Right forelimb (tissue), 1 donor: Measurements from ENCODE around the gene CLEC2D.
"Not testable (repeated sequence)": the region's sequence is repeated elsewhere in the genome, so short reads cannot be mapped to it uniquely, and the experiment has no call there.

Source experiments
- DNase-seq: peaks from one replicate; pipeline ENCODE4 v3.0.0-alpha.2; 2018

Gene CLEC2D

DNA sequence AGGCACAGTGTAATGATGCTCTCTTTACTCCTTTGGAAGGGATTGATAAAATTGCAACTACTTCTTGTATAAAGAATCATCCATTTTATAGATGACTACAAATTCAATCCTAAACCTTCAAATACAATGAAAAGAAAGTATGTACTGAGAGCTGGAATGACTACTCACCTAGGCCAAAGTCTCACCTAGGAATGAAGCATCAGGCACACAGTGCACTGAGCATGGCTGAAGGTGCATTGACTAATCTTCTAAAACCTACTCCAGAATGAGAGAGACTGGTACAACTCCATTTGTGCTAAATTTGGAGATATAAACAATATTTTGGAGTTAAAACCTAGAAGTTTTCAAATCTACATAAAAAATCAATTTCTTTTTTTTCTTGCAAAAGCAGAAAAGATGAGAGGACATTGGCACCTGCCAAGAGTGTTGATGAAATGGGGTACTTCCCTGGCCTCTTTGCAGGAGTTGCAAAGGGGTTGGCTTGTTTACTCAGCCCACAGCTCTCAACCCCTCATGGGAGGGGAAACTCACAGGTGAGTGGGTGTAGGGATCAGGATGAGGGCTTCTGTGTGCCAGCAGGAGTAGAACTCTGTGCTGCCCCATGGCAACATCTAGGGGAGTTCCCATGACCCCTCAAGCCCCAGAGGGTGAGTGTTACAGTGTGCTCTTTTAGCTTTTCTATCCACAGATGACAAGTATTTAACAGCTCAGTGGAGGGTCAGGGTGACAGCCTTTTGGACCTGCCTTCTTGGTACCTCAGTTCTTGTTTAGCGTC, 32.1 kb downstream of the CLEC2D start:
- DNase-seq, result no peak

DNA sequence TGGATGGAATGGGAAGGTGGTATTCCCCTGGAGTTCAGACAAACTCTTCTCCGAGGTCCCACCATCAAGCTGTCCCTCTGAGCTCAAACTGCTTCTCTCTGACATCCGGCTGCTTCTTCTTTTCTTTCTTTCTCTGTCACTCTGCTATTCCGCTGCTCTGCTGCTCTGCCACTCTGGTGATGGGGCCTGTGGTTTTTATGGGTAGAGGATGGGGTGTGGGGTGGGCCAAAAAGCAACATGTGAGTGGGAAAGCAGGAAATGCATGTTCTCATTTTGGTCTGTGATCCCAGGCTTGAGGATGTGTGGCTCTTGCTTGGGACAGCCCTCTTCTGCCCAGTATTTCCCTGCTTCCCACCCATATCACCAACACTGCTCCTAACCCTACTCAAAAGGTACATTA, 32.7 kb downstream of the CLEC2D start:
- DNase-seq, result no peak

DNA sequence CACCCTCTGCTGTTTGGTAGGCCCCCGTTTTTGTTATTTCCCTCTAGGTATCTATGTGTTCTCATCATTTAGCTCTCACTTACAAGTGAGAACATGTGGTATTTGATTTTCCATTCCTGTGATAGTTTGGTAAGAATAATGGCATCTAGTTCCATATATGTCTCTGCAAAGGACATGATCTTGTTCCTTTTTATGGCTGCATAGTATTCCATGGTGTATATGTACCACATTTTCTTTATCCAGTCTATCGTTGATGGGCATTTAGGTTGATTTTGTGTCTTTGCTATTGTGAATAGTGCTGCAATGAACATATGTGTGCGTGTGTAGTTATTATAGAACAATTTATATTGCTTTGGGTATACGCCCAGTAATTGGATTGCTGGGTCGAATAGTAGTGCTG, 35.0 kb downstream of the CLEC2D start:
- not testable (repeated sequence) for DNase-seq

DNA sequence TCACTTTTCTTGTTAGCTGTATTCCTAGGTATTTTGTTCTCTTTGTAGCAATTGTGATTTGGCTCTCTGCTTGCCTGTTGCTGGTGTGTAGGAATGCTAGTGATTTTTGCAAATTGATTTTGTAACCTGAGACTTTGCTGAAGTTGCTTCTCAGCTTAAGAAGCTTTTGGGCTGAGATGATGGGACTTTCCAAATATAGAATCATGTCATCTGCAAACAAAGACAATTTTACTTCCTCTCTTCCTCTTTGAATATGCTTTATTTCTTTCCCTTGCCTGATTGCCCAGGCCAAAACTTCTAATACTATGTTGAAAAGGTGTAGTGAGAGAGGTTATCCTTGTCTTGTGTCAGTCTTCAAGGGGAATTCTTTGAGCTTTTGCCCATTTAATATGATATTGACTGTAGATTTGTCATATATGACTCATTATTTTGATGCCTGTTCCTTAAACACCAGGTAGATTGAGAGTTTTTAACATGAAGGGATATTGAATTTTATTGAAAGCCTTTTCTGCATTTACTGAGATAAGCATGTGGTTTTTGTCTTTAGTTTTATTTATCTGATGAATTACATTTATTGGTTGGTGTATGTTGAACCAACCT, 36.7 kb downstream of the CLEC2D start:
- DNase-seq, result no peak

DNA sequence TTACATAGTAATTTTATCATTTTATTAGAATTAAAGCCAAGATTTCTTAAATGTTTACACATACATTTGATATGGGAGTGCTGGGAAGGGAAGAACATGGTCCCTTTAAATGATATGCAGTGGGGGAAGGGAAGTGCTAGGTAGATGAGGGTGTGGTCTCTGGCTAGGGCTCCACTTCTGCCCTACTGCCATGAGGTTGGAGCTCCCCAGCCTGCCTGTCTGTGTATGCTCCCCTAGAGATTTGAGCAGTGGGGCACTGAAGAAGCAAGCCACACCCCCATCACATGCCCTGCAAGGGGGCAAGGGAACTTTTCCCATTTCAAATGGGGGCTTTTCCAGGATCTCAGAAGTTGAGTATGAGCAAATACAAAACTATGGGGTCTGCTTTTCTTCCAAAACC, 37.8 kb downstream of the CLEC2D start:
- DNase-seq, result no peak

DNA sequence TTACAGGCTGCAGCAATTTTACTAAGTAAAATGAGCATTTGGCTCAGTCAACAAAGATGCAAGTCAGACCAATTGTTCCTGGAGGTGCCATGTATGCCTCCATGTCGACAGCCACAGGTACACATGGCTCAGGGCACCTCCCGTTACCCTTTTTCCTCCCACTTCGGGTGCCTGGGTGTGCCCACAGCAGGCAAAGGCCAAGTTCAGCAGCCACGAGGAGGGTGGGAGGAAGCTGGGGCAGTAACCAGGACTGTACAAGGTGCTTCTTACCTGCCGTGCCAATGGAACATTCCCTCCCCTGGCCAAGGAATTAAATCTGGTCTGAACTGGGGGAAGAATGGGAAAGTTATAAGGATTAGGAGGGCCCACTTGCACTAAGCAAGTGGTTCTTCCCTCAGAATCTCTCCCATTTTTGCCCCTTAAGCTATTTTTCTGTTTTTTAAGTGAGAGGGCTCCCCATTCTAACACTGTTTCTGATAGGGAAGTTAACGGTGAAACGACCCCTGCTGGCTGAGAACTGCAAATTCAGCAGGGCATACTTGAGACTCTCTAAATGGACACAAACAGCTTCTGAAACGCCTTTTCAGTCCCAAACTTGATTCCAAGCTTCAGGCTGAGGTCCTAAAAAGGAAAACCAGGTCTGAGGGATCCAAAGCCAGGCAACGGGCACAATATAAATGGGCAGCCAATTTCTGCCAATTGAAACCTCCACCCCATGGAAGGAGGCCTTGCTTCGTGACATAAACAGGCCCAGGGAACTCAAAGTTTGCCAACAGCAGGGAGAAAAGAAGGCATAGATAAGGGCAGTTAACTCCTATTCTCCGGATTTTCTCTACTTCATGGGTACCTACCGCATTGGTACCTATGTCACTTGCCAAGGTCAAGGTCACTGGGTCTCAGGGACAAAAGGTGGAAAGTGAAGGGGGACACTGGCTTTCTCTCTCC, 38.6 kb downstream of the CLEC2D start:
- DNase-seq, result no peak

DNA sequence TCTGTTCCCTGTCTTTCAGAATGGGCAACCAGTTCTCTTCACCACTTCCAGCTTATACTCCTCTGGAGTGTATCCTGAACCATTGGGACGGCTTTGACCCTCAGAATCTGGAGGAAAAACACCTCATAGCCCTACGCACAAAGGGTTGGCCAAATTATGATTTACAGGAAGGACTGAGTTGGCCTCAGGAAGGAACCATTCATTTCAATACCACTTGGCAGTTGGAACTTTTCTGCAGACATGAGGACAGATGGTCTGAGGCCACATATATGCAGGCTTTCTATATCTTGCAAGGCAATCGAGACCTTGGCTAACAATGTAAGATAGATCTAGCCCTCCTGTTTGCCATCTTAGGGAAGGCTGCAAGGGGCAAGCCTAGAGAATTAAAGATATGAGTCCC, 39.3 kb downstream of the CLEC2D start:
- DNase-seq, result no peak

DNA sequence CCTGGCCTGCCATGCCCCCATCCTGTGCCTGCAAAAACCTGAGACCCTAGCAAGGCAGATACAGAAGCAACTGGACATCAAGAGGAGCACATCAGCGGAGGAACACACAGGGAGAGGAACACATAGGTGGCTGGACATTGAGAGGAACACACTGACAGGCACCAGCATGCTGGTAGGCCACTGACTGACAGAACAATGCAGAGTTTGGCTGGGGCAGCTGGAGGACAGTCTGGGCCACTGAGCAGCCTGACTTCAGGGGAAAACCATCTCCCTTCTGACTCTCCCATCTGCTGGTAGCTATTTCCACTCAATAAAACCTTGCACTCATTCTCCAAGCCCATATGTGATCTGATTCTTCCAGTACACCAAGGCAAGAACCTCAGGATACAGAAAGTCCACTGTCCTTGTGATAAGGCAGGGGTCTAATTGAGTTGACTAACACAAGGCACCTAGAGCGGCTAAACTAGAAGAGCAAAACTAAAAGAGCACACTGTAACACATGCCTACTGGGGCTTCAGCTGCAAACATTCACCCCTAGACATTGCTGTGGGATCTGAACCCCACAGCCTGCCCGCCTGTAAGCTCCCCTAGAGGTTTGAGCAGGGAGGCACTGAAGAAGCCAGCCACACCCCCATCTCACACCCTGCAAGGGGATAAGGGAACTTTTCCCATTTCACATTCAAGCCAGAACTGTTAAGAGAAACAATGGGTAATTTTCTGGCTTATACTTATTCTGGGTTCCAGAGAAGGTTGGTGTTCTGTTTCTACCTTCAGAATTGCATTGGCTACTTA, 41.3 kb downstream of the CLEC2D start:
- no peak for DNase-seq

DNA sequence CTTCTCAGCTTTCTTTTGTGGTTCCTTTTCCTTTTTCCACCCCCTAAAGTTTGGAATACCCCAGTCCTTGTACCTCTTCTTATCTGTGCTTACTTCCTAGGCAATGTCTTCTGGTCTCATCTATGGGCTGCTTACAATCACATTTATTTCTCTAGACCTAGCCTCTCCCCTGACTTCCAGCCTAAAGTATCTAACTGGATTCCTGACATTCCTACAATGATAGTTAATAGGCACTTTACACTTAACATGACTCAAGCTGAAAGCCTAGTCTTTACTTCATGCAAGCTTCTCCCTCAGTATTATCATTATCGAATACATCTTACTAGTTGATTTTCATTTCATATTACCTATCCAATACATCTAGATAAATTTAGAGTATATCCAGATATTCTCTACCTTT, 42.2 kb downstream of the CLEC2D start:
- DNase-seq, result no peak

DNA sequence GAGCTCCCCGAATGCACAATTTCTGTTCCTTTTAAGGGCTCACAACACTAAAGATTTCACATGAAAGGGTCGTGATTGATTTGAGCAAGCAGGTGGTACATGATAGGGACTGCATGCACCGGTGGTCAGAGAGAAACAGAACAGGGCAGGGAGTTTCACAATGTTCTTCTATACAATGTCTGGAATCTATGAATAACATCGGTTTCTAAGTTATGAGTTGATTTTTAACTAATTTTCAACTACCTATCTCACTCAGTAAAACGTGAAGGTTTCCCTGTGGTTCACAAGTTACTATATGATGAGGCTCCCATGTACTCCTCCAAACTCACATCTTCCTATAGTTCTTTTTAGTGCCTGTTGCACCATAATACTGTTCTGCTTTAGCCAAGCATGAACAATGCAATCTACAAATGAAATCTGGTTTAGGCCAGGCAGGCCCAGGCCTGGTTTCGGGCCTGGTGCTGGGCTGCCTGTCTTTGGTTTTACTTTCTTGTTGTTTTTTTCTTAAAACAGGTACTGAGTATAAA, 43.6 kb downstream of the CLEC2D start:
- DNase-seq, result not testable (repeated sequence)

DNA sequence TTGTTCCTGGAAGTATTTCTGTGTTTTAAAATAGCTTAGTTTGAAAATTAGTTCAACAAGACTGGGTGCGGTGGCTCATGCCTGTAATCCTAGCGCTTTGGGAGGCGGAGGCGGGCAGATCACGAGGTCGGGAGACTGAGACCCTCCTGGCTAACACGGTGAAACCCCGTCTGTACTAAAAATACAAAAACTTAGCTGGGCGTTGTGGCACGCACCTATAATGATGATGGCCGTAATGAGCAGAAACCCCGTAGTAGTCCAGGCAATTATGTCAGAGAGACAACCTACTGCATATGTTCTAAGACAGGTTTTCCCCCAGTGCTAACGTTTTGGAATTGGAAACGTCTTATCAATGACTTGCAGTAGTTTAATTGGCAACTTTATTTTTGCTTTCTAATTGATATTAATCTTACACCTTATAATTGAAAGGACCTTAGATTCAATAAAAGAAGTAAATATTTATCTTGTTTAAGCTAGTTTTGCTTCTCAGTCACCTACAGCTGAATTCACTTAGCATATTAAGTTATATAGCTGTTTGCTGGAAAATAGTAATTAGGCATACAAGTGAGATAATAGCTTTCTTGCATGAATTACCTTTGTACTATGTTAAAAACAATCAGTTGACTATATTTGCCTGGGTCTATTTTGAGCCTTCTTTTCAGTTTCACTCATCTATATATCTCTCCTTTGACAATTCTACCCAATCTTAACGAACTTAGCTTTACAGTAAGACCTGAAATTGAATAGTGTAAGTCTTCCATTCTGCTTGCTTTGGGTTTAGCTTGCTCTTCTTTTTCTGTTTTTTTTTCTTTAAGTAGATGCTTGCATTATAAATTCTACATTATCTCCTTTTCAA, 47.8 kb downstream of the CLEC2D start:
- DNase-seq, result no peak

DNA sequence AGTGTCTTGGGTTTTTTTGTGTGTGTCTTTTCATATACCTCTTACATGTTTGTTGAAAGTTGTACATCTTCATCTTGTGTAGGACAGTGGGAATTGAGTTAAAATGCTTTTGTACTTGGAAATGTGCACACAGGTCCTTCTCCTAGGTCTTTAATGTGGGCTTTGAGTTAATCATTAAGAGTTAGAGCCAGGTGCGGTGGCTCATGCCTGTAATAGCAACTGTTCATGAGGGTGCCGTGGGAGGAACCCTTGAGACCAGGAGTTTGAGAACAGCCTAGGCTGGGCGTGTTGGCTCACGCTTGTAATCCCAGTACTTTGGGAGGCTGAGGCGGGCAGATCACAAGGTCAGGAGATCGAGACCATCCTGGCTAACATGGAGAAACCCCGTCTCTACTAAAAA, 49.5 kb downstream of the CLEC2D start:
- no peak for DNase-seq

DNA sequence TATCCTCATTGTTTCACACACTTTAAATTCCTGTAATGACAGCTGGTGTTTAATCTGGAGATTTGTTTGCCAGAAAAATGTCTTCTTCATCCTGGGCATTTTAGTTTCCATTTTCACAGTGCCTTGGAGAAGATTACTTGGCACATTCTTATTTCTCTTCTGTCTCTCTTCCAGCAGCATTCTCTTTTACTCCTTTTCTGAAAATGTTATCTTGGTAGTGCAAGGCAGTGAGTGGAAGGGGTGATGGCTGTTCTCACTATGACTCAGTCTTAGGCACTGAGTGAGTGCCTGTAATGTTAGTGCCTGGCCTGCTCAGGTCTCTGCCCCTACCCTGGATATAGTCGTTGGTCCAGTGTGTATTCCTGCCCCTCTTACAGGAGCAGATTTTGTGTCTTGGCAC, 50.3 kb downstream of the CLEC2D start:
- no peak for DNase-seq

DNA sequence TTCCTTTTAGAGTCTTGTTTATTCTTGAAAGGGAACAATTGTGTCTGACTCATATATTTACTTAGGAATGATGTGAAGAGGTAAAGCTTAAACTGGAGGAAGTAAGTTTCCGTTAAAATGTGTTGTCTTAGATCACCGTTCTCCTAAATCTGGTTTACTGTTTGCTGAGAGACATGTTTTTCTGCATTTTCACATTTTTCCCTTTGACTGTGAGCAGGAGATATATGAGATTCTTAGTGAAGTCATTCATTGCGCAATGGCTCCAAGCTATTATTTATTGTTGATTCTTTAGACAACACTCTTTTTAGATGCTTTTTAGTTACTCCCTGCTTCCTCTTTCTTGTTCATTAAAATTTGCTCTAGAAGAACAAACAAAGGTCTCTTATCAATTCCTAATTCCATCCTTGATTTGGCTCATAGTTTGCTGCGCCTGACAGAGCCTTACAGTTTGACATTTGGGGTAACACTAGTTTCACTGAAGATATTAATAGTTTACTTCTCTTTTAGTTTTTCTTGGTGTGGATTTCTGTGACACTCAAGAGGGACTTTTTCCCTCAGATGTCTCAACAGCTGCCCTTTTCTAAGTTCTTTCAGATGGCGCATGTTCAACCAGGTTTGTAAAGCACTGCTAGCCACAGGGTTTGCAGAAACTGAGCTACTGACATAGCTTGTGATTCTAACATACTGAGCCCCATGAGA, 52.0 kb downstream of the CLEC2D start:
- DNase-seq, result no peak

DNA sequence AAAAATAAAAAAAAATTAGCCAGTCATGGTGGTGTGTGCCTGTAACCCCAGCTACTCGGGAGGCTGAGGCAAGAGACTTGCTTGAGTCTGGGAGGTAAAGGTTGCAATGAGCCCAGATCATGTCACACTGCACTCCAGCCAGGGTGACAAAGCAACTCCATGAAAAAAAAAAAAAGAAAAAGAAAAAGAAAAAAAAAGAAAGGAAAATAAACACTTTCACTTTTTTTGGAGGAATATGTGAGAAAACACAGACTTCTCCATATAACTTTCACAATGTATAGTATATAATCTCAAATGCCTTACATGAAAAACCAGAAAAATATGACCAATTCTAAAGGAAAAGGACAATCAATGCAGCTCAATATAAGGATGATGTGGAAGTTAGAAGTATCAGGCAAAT, 54.5 kb downstream of the CLEC2D start:
- DNase-seq, result no peak

DNA sequence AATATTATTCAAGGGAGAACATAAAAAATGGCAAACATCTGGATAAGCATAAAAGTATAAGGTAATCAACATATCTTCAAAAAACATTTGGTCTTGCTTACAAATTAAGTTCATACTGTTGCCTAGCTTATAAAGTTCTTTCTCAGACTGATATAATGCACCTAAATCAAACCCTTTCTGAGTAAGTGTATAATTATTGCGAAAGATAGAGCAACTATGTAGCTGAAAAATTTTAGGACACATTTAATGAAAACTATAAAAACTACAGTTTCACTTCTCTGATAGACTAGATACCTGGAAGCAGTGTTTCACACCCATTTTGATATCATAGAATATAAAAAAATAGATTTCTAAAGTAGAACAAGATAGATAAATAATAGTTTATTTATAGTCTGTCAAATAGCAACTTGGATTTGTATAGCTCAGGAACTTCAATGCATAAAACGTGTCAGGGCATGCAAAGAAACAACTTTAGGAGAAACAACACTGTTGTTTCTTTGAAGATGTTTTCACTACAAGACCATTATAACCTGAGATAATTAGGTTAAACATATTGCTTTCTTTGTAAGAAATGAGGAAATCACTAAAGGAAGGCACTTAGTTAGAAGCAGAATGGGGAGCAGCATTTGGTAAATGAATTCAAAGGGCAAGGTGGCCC, 55.8 kb downstream of the CLEC2D start:
- DNase-seq, result no peak

DNA sequence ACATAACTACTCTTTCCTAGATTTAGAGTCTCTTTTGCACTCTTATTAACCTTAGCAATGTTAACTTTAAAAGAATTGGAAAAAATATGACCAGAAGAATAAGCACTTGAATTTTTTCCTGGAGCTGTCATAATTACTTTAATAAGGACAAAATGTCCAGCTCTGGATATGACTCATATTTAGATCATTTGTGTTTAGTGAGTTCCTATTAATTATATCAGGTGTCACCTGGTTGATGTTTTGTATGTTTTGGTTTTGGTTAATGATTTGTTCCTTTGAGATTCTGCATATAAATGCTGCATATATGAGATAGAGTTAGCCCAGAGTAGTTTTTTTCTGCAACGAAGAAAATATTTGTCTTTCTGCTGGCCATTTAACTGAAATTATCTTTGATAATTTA, 58.3 kb downstream of the CLEC2D start:
- DNase-seq, result no peak

DNA sequence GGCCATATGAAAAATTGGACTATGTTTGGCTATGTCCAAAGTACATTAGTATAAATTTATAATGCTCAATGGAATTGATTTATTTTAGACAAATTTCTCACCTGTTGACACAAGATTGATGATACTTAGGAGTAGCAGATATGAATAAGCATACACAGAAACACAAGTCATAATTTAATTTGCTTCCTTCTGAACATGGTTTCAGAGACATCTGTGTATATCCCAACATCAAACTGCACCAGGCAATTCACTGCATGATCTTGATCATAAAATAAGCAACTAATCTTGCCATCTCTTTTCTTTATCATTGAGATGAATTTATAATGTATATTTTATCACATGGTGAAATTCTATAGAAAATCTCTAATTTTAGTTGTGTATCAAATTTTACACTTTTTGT, 59.6 kb downstream of the CLEC2D start:
- DNase-seq, result no peak

DNA sequence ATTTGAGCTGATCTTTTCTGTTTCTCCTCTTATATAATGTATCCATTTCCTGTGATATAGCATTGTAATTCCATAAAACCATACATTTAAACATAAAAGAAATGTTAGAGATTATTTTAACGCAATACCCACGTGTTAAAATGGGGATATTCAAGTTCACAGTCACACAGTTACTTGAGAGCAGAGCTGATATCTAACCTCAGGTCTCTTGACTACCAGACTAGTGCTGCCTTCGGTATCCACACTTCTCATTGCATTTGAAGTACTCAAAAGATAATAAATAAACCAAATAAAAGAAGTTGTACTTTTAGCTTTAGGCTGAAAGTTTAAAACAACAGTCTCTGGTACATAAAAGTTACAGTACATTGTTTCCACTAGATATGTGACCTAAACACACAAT, 60.5 kb downstream of the CLEC2D start:
- no peak for DNase-seq

DNA sequence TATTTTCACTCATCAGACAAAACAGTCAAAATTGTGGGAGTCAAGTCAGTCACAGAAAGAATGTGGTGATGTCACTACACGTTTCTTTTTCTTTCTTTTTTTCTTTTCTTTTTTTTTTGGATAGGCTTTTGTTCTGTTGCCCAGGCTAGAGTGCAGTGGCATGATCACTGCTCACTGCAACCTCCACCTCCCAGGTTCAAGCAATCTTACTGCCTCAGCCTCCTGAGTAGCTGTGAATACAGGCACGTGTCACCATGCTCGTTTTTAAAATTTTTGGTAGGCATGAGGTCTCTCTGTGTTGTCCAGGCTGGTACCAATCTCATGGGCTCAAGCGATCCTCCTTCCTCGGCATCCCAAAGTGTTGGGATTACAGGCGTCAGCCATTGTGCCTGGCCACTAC, 61.1 kb downstream of the CLEC2D start:
- no peak for DNase-seq
